ENCODE data around the gene CCSER1. TPM values are rescaled to one million over a fixed set of nuclear protein-coding genes. Genes with fewer than 3 reads are reported as not detected.

CCSER1 gene
- total RNA-seq, 2 experiments from 2014 or later = not detected

GRCh38 chr4:90840291-90840690, 713.1 kb downstream of the CCSER1 start:
- H3K27ac Mint-ChIP-seq = no peak overlapping the region
- ChIA-PET POLR2A (no interaction called here), CTCF (no interaction called here)
- ATAC-seq (no peak), DNase-seq (no peak)
- H3K36me3 Mint-ChIP-seq (ENCODE audit: low read depth) = no peaks in the 10 kb centered on the region
- intact Hi-C loops (cut with micrococcal nuclease) = no loop called here
- H3K27me3 Mint-ChIP-seq = no peaks in the 10 kb centered on the region
- H3K4me1 Mint-ChIP-seq (ENCODE audit: low read depth) = no peaks in the 10 kb centered on the region
- TF ChIP-seq CTCF (IDR thresholded peaks at IDR 0.05) = no peak
- peaks cover 2% of the 10 kb centered on the region for H3K9me3 Mint-ChIP-seq
- H3K4me3 Mint-ChIP-seq = no peak overlapping the region

GRCh38 chr4:90840828-90841227, 713.6 kb downstream of the CCSER1 start:
- no peaks in the 10 kb centered on the region for H3K9me3 Mint-ChIP-seq
- H3K36me3 Mint-ChIP-seq (ENCODE audit: low read depth) = no peaks in the 10 kb centered on the region
- H3K4me1 Mint-ChIP-seq (ENCODE audit: low read depth) = no peaks in the 10 kb centered on the region
- no peak for TF ChIP-seq CTCF (IDR thresholded peaks at IDR 0.05)
- H3K27ac Mint-ChIP-seq = no peak overlapping the region
- DNase-seq = no peak
- ChIA-PET POLR2A (no interaction called here), CTCF (no interaction called here)
- H3K27me3 Mint-ChIP-seq = no peaks in the 10 kb centered on the region
- intact Hi-C loops (cut with micrococcal nuclease) = no loop called here
- H3K4me3 Mint-ChIP-seq = no peak overlapping the region
- no peak for ATAC-seq

- H3K4me3 Mint-ChIP-seq = no peak overlapping the region
Measured at GRCh38 chr4:90841676-90842075, 714.5 kb downstream of the CCSER1 start.

GRCh38 chr4:90842960-90843359, 715.8 kb downstream of the CCSER1 start:
- no peaks in the 10 kb centered on the region for H3K9me3 Mint-ChIP-seq
- H3K4me1 Mint-ChIP-seq (ENCODE audit: low read depth) = no peaks in the 10 kb centered on the region
- no peaks in the 10 kb centered on the region for H3K36me3 Mint-ChIP-seq (ENCODE audit: low read depth)
- no peak overlapping the region for H3K4me3 Mint-ChIP-seq
- DNase-seq (no peak), ATAC-seq (no peak)
- CTCF ChIA-PET = no interaction called here
- POLR2A ChIA-PET = no interaction called here
- TF ChIP-seq CTCF (IDR thresholded peaks at IDR 0.05) = no peak
- no peak overlapping the region for H3K27ac Mint-ChIP-seq
- intact Hi-C loops (cut with micrococcal nuclease) = no loop called here
- H3K27me3 Mint-ChIP-seq = no peaks in the 10 kb centered on the region

More at GRCh38 chr4:90841676-90842075, 714.5 kb downstream of the CCSER1 start:
- DNase-seq (no peak), ATAC-seq (no peak)
- Mint-ChIP-seq H3K9me3 (no peaks in the 10 kb centered on the region), H3K27me3 (no peaks in the 10 kb centered on the region), H3K4me1 (ENCODE audit: low read depth) (no peaks in the 10 kb centered on the region), H3K27ac (no peak overlapping the region), H3K36me3 (ENCODE audit: low read depth) (no peaks in the 10 kb centered on the region)
- CTCF ChIA-PET = no interaction called here
- POLR2A ChIA-PET = no interaction called here
- intact Hi-C loops (cut with micrococcal nuclease) = no loop called here
- TF ChIP-seq CTCF (IDR thresholded peaks at IDR 0.05) = no peak

GRCh38 chr4:90844241-90844640, 717.0 kb downstream of the CCSER1 start:
- H3K27me3 Mint-ChIP-seq = no peaks in the 10 kb centered on the region
- CTCF ChIA-PET = no interaction called here
- no peak for TF ChIP-seq CTCF (IDR thresholded peaks at IDR 0.05)

More at GRCh38 chr4:90844241-90844640, 717.0 kb downstream of the CCSER1 start:
- Mint-ChIP-seq H3K27ac (no peak overlapping the region), H3K4me1 (ENCODE audit: low read depth) (no peaks in the 10 kb centered on the region), H3K9me3 (peaks cover 5% of the 10 kb centered on the region), H3K36me3 (ENCODE audit: low read depth) (no peaks in the 10 kb centered on the region), H3K4me3 (no peak overlapping the region)
- intact Hi-C loops (cut with micrococcal nuclease) = no loop called here
- ATAC-seq (no peak), DNase-seq (no peak)
- POLR2A ChIA-PET = no interaction called here

Measured in activated CD8-positive, alpha-beta T cell treated with anti-CD3 and anti-CD28 coated beads for 36 hours (primary cell).